K562 (cell line): ENCODE results near the gene TK1. TPM values are rescaled to one million over a fixed set of nuclear protein-coding genes. Genes with fewer than 3 reads are reported as not detected.

Source experiments
- ARID3B ChIP-seq: fragments of 250-450 bp; sonication (Bioruptor Pico); IDR thresholded peaks from 2 replicates; pipeline ENCODE4 v1.4.0; 2020; ENCODE audit warnings: borderline replicate concordance
- DLX4 ChIP-seq: fragments of 250-450 bp; sonication (Bioruptor Pico); IDR thresholded peaks from 2 replicates; pipeline ENCODE4 v1.6.1; 2021; ENCODE audit warnings: mild to moderate bottlenecking
- ELF1 ChIP-seq: fragments of 200-800 bp; sonication (Bioruptor generic); IDR thresholded peaks from 2 replicates; pipeline ENCODE4 v1.6.1; 2016; ENCODE audit warnings: missing genetic modification characterization, missing compliant biosample characterization
- ELF2 ChIP-seq: fragments of 250-450 bp; sonication (Bioruptor Pico); IDR thresholded peaks from 2 replicates; pipeline ENCODE4 v1.5.0; 2021; ENCODE audit warnings: mild to moderate bottlenecking
- EP400 ChIP-seq: fragments of 450-650 bp; IDR thresholded peaks from 2 replicates; pipeline ENCODE4 v1.6.1; 2017; ENCODE audit warnings: antibody characterized with exemption, mild to moderate bottlenecking, moderate library complexity
- GATAD2A ChIP-seq: fragments of 450-650 bp; IDR thresholded peaks from 2 replicates; pipeline ENCODE4 v1.6.1; 2017
- L3MBTL2 ChIP-seq: fragments of 450-650 bp; IDR thresholded peaks from 2 replicates; pipeline ENCODE4 v1.6.1; 2016; ENCODE audit warnings: mild to moderate bottlenecking, moderate library complexity
- LCOR ChIP-seq: sonication (generic); formaldehyde crosslinking; IDR thresholded peaks from 2 replicates; pipeline ENCODE4 v1.8.0; 2022; ENCODE audit warnings: mild to moderate bottlenecking, missing genetic modification reagents
- MED1 ChIP-seq: sonication (generic); formaldehyde crosslinking; IDR thresholded peaks from 2 replicates; pipeline ENCODE4 v1.8.1; 2023; ENCODE audit warnings: missing genetic modification reagents, borderline replicate concordance
- PCBP2 ChIP-seq: fragments of 200-400 bp; formaldehyde crosslinking; IDR thresholded peaks from 2 replicates; pipeline ENCODE4 v1.6.1; 2018; ENCODE audit warnings: low read length, low read depth, mild to moderate bottlenecking, moderate library complexity; ENCODE audit not compliant: poor library complexity, severe bottlenecking
- PHF20 ChIP-seq: fragments of 450-650 bp; IDR thresholded peaks from 2 replicates; pipeline ENCODE4 v1.6.1; 2018; ENCODE audit not compliant: partially characterized antibody
- PKNOX1 ChIP-seq: fragments of 450-650 bp; IDR thresholded peaks from 2 replicates; pipeline ENCODE4 v1.6.1; 2016
- RBM15 ChIP-seq: fragments of 200-400 bp; formaldehyde crosslinking; IDR thresholded peaks from 2 replicates; pipeline ENCODE4 v1.6.1; 2018; ENCODE audit warnings: mild to moderate bottlenecking, low read length, moderate library complexity; ENCODE audit not compliant: insufficient read depth
- RCOR1 ChIP-seq, 2 experiments: IDR thresholded peaks; 2 replicates each; pipeline ENCODE4 v1.6.1; 2012; ENCODE audit warnings: low read depth in 2 of 2, low read length in 2 of 2, borderline replicate concordance in 1 of 2, improper control_type of control experiment in 1 of 2
- RHOXF2B ChIP-seq: fragments of 250-450 bp; sonication (Bioruptor Pico); conservative IDR thresholded peaks from 2 replicates; pipeline ENCODE4 v1.5.1; 2021
- TCF3 ChIP-seq: sonication (generic); formaldehyde crosslinking; IDR thresholded peaks from 2 replicates; pipeline ENCODE4 v1.4.0; 2020; ENCODE audit warnings: mild to moderate bottlenecking, missing genetic modification reagents
- TRIM24 ChIP-seq, 2 experiments: fragments of 450-650 bp; IDR thresholded peaks; 2 replicates each; pipeline ENCODE4 v1.6.1; 2016
- ZC3H8 ChIP-seq: fragments of 450-650 bp; IDR thresholded peaks from 2 replicates; pipeline ENCODE4 v1.6.1; 2017
- ZKSCAN8 ChIP-seq: fragments of 200-800 bp; sonication (Bioruptor generic); IDR thresholded peaks from 2 replicates; pipeline ENCODE4 v1.6.1; 2016; ENCODE audit warnings: missing genetic modification characterization, missing compliant biosample characterization
- ZNF766 ChIP-seq: fragments of 200-800 bp; sonication (Bioruptor generic); conservative IDR thresholded peaks from 2 replicates; pipeline ENCODE4 v1.6.1; 2016; ENCODE audit warnings: missing genetic modification characterization, missing compliant biosample characterization
- polyA plus RNA-seq, 8 experiments: library from polyadenylated mRNA; depleted of rRNA in 4 of 8; stranded (reverse) in 5 of 8; unstranded in 3 of 8; fragments of >200 nt; fragmentation: Nextera tagmentation in 2 of 8; fragmentation: Illumina TruSeq in 1 of 8; extraction: Ambion mirVana in 2 of 8; extraction: Trizol in 1 of 8; gene quantifications; 2 replicates each; pipeline versions ENCODE4 v1.2.1 to v1.2.3, GENCODE V29; 2011 to 2014; ENCODE audit warnings: inconsistent platforms in 1 of 8, missing spikeins in 1 of 8
- total RNA-seq, 7 experiments: library from RNA; depleted of rRNA in 6 of 7; stranded (reverse); fragments of >200 nt in 6 of 7; fragmentation: Illumina TruSeq in 2 of 7; extraction: Trizol in 2 of 7; gene quantifications; 2 replicates each; pipeline versions ENCODE4 v1.2.1 to v1.2.3, GENCODE V29; 2011 to 2021; ENCODE audit warnings: low replicate concordance in 1 of 7
- TF ChIP-seq, protein P1 (sequence below): fragments of 450-650 bp; IDR thresholded peaks from 2 replicates; pipeline ENCODE4 v1.7.0; 2016; ENCODE audit warnings: borderline replicate concordance

Gene TK1
- total and polyA plus RNA-seq, 9 of the 15 experiments (the other 6 are each of a cell fraction or from before 2014, with no cell fraction given) = 8.4 to 280 (median 103) TPM

GRCh38 chr17:78128551-78129350 is 58.1 kb downstream of the TK1 start, which contains the start of gene TMC6 (continued):
- TF ChIP-seq PCBP2 (no peak), LCOR (CRISPR knock-in tag) (peak; percentile 69; the same call in 1 of the 2 replicates), RBM15 (no peak), RCOR1 (IDR thresholded peaks at IDR 0.05; ENCODE audit: borderline replicate concordance in 1 of 2, low read depth in 2 of 2, low read length in 2 of 2) (peak; percentile 79 to 85), ARID3B (CRISPR knock-in tag) (no peak), L3MBTL2 (peak; percentile 33; the same call in 1 of the 2 replicates), ZKSCAN8 (CRISPR knock-in tag) (peak; percentile 13; the same call in 1 of the 2 replicates), GATAD2A (0 out of 2 replicates have a peak, but pooled peaks have one; percentile 26), TCF3 (CRISPR knock-in tag) (peak; percentile 85), MED1 (CRISPR knock-in tag) (no peak), ZNF766 (peak; percentile 91), ELF1 (tag) (peak; percentile 81), PKNOX1 (peak; percentile 71), RHOXF2B (CRISPR knock-in tag) (no peak), ZC3H8 (no peak), ELF2 (CRISPR knock-in tag) (peak; percentile 56), PHF20 (no peak), DLX4 (CRISPR knock-in tag) (no peak), TRIM24 (IDR thresholded peaks at IDR 0.05) (peak; percentile 70 to 71), EP400 (peak; percentile 81)
- TF ChIP-seq, protein P1, sequence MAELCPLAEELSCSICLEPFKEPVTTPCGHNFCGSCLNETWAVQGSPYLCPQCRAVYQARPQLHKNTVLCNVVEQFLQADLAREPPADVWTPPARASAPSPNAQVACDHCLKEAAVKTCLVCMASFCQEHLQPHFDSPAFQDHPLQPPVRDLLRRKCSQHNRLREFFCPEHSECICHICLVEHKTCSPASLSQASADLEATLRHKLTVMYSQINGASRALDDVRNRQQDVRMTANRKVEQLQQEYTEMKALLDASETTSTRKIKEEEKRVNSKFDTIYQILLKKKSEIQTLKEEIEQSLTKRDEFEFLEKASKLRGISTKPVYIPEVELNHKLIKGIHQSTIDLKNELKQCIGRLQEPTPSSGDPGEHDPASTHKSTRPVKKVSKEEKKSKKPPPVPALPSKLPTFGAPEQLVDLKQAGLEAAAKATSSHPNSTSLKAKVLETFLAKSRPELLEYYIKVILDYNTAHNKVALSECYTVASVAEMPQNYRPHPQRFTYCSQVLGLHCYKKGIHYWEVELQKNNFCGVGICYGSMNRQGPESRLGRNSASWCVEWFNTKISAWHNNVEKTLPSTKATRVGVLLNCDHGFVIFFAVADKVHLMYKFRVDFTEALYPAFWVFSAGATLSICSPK = no peak
